Germinal center (tissue), 1 donor: Measurements from ENCODE around the gene ABCA9.
A peak's percentile ranks its signal among the peaks of the same experiment; 100 is the strongest.
"Not testable (repeated sequence)": the region's sequence is repeated elsewhere in the genome, so short reads cannot be mapped to it uniquely, and the experiment has no call there.

Experiments used
- DNase-seq: peaks from one replicate; pipeline ENCODE4 v3.0.0; 2012; ENCODE audit warnings: mixed read lengths, low spot score

The ABCA9 gene, protein sequence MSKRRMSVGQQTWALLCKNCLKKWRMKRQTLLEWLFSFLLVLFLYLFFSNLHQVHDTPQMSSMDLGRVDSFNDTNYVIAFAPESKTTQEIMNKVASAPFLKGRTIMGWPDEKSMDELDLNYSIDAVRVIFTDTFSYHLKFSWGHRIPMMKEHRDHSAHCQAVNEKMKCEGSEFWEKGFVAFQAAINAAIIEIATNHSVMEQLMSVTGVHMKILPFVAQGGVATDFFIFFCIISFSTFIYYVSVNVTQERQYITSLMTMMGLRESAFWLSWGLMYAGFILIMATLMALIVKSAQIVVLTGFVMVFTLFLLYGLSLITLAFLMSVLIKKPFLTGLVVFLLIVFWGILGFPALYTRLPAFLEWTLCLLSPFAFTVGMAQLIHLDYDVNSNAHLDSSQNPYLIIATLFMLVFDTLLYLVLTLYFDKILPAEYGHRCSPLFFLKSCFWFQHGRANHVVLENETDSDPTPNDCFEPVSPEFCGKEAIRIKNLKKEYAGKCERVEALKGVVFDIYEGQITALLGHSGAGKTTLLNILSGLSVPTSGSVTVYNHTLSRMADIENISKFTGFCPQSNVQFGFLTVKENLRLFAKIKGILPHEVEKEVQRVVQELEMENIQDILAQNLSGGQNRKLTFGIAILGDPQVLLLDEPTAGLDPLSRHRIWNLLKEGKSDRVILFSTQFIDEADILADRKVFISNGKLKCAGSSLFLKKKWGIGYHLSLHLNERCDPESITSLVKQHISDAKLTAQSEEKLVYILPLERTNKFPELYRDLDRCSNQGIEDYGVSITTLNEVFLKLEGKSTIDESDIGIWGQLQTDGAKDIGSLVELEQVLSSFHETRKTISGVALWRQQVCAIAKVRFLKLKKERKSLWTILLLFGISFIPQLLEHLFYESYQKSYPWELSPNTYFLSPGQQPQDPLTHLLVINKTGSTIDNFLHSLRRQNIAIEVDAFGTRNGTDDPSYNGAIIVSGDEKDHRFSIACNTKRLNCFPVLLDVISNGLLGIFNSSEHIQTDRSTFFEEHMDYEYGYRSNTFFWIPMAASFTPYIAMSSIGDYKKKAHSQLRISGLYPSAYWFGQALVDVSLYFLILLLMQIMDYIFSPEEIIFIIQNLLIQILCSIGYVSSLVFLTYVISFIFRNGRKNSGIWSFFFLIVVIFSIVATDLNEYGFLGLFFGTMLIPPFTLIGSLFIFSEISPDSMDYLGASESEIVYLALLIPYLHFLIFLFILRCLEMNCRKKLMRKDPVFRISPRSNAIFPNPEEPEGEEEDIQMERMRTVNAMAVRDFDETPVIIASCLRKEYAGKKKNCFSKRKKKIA (N-terminal part only)

DNA sequence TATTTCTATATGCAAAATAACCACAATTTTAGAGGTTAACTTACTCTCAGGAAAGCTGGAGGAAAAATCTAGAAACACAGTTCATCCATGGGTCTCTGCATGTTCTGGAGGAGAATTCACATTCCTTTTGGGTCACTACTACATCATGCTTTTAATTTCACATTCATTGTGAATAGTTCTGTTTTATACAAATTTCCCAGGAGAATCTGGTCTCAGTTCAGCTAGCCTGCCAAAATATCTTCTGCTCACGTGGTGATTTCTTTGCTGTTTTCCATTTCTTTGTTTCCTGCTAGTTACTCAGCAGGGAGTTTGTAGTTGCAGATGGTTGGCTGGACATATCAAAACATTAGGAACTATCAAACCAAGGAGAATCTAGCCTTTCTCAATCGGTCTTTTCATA is at the start of gene ABCA9:
ABCA9 (minus strand) TSS at position 106 of the 400 bp plus-strand sequence. CDS start 9,801 bp downstream, outside the sequence.
- no peak for DNase-seq

DNA sequence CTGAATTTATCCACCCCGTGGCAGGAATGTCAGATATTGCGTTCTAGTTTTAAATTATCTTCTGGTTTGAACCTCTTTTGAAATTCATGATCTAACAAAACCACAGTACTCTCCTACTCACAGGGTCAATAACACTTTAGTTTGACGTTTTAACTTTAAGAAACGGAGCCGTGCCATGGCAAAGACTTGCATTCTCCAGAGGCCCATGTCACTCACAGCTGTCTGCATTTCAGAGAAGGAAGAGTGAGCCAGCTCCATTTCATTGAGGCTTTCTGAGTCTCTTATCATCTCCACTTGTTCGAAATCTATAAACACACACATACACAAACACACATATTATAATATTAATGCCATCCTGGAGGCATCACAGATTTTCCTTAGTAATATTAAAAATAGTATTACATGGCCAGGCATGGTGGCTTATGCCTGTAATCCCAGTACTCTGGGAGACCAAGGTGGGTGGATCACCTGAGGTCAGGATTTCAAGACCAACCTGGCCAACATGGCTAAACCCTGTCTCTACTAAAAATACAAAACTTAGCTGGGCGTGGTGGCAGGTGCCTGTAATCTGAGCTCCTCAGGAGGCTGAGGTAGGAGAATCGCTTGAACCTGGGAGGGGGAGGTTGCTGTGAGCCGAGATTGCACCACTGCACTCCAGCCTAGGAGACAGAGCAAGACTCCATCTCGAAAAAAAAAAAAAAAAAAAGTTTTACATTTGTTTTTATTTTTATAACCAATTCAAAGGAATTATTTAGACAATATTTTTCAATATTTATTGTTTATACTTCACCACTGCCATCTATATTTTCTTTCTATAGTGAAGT is 45.4 kb upstream of the ABCA9 start:
- DNase-seq: no peak

DNA sequence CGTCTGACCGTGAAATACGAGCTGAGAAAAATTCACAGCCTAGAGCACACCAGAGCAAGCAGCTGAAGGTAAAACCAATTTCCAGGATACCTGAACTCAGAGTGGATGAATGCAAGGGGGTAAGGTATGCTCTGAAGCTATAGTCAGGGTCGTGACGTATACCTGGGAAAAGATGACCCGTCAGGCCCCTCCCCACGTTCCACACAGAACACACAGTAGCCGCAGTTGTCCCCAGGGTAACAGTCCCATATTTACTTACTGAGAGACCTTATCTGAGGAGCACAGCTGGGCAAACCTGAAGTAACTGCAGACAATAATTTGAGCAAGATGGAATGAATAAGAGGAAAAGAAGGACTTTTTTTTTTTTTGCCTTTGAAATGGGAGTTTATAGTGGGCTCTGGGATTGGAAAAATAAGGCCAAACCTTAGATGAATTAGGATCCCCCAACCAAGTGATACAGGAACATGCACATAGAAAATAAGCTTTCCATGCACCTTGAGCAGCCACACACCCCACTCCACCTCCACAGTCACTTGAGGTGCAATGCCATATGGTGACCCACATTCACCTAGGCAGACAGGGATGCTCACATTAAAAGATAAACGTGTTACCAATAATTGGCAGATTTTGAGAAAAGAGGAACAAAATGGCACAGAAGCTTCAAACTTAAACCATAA is 43.0 kb upstream of the ABCA9 start:
- DNase-seq: no peak

DNA sequence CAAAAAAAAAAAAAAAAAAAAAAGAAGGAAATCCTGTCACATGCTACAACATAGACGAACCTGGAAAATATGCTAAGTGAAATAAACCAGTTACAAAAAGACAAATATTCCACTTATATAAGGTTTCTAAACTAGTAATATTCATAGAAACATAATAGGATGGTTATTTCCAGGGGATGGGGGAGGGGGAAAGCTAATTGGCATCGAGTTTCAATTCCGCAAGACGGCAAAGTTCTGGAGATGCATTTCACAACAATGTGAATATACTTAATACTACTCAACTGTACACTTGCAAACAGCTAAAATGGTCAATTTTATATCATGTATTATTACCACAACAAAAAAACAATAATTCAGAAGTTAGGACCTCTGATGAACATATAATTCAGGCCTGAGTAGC is 37.9 kb upstream of the ABCA9 start:
- DNase-seq: no peak

DNA sequence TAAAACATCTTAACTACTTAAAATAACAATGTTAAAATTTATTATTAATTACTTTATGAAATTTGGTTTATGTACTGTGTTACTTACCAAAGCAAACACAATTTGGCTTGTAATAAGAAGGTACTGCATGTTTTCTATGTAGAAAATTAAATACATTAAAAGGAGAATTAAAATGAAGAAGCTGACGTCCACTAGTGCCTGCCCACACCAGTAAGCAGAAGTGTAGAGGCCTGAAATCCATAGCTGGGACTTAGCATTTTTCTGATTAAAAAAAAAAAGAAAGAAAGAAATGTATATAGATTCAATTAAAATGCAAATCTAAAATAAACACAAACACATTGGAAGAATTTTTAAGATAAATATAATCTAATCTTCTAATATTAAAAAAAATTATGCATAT is 35.8 kb upstream of the ABCA9 start:
- DNase-seq: no peak

DNA sequence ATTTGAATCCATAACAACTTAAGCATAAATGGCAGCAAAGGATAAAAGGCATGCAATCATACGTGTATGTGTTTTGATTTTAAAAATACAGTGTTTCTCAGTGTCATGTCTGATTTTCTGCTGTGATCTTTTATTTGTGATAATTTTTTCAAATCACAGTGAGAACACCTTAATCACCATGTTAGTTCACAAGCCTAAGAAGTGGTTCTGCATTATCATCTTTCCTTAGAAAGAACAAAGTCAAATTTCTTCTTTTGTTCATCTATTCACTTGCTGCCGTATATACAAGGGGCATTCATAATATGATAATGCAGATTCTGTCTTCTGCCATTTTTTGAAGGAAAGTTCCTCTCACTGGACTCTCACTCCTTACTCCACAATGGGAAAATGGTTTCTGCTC is 33.3 kb upstream of the ABCA9 start:
- DNase-seq: no peak

DNA sequence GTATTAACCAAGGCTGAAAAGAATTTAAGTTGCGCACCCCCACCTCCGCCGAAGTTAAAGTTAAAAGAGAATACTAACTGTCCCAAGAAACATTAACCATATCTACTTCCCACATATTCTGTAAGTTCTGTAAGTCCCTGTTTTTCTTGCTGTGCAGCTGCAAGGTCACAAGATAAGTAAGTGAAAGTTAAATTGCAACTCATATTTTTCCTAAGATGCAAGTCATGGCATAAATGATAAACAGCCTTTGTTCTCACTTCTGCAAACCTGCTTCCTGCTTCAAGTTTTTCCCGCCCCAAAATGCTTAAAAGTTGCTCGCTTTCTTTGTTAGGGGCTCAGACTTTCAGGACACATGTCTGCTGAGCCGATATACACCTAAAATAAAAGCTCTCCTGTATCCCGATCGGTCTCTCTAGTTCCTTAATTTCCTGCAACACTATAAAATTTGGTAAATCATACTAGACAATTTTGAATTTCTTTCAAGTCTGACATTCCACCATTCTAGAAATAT is 32.6 kb upstream of the ABCA9 start:
- no peak for DNase-seq

DNA sequence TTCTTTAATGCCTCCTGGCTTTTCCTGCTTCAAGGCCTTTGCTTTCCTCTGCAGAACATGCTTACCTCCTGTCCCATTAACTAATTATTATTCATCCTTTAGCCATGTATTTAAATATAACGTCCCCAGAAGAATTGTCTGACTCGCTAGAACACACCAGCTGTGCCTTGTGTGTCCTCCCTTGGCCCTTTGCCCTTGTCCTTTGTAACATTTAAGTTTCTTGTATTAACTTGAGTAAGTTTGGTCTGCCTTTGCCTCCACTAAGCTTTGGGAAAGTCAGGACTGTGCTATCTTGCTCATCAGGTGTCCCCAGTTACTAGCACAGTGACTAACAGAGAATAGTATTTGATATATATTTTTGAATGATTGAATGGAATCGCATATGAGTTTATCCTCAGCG is 29.6 kb upstream of the ABCA9 start:
- DNase-seq: no peak

DNA sequence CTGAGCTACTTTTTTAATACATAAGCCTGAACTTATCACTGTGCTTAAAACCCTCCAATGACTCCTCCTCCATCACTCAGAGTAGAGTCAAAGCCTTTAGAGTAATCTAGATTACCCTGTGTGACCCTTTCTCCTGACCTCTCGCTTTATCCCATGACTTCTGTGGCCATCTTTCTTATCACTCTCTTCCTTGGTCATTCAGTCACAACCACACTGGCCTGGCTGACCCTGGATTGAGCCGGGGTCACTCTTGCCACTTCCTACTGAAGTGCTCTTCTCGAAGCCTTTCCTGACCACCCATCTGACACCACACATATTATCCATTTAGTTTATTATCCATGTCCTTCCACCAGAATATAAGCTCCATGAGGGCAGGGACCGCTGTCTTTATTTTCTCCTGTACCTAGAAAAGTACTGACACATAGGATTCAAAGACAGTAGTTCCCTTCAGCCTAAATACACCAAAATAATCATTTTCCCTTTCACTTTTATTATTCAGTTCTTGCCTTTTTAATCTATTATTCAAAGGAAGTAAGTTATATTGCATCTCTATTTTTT is 28.0 kb upstream of the ABCA9 start:
- DNase-seq: no peak

DNA sequence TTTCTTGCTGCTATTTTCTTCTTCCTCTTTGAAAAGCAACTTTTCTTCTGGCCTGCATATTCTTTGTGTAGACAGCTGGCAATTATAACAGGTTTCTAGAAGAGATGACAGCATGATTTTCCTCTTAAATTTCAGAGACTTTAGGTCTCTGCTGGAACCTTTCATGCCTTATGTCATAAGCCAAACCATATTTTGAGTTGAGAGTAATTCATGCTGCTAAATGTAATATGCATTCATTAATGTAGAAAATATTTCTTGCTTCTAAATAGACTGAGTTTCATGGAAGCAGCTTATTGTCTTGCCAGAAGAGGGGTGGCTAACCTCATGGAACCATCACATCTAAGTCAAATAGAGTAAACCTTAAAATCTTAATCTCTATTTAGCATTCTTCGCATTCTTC is 25.9 kb upstream of the ABCA9 start:
- DNase-seq: no peak

DNA sequence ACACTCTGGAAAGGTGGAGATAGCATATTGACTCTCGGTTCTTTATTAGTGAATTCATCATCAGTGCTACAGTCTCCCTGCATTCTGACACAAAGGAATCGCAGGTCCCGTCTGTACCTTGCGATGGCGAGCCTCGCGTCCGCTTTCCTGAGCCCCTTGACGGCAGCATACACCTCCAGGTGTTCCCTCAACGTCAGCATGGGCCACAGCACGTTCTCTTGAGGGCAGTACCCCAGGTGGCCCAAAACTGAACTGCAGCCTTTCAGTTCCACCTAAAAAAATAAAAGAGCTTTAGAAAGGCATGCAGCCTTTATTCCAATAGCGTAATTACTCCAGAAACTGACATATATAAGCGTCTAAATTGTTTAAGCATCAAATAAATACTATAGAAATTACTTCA is 24.2 kb upstream of the ABCA9 start:
- peak; percentile 5 for DNase-seq

DNA sequence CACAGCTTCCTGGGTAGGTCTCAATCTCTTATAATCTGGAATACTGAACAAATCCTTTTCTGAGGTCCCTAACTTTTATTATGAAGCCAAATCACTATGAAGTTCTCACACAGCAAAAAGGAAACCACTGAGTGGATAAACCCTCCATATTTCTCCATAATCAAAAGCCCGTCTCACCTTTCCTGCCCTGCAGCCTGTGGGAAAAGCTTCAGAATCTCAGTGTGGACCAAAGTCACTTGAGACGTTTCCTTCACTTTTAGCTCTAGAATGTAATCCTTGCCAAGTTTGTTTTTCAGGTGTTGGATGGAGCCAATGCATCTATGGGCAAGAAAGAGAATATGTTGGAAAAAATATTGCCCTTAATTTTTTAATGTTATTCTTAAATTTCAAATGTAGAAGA is 22.0 kb upstream of the ABCA9 start:
- no peak for DNase-seq

DNA sequence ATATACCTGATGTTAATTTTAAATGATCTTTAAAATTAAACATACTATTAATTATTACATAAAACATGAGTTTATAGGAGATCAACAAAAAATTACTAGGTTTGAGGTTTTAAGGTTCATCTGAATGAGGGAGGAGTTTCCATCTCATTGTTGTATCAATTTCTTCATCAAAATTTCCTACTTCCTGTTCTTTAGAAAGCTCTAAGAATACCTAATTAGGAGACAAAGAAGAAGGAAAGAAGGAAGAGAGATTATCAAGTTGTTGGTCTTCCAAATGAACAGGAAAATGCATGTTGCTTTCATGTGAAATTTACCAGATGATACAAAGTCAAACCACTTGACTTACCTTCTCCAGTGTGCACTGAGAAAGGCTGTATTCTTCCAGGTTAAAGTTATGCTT is 18.1 kb upstream of the ABCA9 start:
- no peak for DNase-seq

DNA sequence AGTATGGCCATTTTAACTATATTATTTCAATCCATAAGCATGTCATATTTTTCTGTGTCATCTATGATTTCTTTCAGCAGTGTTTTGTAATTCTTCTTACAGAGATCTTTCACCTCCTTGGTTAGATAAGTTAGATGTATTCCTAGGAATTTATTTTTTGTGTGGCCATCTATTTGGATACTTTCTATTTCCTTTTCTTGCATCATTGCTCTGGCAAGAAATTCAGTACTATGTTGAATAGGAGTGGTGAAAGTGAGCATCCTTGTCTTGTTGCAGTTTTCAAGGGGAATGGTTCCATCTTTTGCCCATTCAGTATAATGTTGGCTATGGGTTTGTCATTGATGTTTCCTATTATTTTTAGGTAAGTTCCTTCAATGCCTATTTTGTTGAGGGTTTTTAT is 15.1 kb upstream of the ABCA9 start:
- DNase-seq: no peak

DNA sequence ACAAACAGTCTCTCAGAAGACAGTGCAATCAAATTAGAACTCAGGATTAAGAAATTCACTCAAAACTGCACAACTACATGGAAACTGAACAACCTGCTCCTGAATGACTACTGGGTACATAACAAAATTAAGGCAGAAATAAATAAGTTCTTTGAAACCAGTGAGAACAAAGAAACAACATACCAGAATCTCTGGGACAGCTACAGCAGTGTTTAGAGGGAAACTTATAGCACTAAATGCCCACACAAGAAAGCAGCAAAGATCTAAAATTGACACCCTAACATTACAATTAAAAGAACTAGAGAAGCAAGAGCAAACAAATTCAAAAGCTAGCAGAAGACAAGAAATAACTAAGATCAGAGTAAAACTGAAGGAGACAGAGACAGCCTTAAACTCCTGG is 12.7 kb upstream of the ABCA9 start:
- not testable (repeated sequence) for DNase-seq

DNA sequence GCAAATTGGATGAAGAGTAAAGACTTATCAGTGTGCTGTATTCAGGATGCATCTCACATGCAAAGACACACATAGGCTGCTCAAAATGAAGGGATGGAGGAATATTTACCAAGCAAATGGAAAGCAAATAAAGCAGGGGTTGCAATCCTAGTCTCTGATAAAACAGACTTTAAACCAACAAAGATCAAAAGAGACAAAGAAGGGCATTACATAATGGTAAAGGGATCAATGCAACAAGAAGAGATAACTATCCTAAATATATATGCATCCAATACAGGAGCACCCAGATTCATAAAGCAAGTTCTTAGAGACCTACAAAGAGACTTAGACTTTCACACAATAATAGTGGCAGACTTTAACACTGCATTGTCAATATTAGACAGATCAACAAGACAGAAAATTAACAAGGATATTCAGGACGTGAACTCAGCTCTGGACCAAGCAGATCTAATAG is 12.1 kb upstream of the ABCA9 start:
- not testable (repeated sequence) for DNase-seq

DNA sequence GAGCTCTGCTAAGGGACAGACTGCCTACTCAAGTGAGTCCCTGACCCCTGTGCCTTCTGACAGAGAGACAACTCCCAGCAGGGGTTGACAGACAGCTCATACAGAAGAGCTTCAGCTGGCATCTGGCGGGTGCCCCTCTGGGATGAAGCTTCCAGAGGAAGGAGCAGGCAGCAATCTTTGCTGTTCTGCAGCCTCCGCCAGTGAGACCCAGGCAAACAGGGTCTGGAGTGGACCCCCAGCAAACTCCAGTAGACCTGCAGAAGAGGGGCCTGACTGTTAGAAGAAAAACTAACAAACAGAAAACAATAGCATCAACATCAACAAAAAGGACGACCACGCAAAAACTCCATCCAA is 10.5 kb upstream of the ABCA9 start:
- not testable (repeated sequence) for DNase-seq

DNA sequence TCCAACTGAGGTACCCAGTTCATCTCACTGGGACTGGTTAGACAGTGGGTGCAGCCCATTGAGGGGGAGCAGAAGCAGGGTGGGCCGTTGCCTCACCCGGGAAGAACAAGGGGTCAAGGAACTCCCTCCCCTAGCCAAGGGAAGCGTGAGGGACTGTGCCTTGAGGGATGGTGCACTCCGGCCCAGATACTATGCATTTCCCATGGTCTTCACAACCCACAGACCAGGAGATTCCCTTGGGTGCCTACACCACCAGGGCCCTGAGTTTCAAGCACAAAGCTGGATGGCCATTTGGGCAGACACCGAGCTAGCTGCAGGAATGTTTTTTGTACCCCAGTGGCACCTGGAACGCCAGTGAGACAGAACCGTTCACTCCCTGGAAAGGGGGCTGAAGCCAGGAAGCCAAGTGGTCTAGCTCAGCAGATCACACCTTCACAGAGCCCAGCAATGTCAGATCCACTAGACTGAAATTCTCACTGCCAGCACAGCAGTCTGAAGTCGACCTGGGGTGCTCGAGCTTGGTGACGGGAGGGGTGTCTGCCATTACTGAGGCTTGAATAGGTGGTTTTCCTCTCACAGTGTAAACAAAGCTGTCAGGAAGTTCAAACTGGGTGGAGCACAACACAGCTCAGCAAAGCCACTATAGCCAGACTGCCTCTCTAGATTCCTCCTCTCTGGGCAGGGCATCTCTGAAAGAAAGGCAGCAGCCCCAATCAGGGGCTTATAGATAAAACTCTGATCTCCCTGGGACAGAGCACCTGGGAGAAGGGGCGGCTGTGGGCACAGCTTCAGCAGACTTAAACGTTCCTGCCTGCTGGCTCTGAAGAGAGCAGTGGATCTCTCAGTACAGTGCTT is 9.9 kb upstream of the ABCA9 start:
- not testable (repeated sequence) for DNase-seq

DNA sequence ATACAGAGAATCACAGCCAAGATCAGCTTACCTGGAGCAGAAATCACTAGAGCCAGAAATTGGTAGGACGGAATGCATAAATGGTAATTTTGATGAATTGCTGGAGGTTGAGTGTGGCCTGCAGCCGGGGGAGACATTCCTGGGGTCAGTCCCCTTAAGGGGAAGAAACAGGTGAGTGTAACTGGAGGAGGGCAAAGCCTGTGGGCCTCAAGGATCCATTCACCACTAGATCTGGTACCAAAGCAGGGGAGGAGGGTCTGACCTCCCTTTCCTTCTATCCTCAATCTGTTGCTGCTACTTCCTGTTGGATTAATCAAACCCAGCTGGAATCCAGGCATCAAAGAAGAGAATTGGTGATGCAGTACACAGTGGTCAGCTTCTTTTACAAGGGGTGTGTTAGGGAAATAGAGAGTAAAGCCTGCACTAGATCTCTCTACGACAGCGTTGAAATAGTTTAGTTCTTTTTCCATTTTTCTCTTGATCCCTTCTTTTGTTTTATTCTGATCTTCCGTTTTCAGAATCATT is 8.6 kb upstream of the ABCA9 start:
- no peak for DNase-seq
